NCI-H524 (cell line): ENCODE results near the gene CUEDC2.

Experiments
- DNase-seq, 2 experiments: peaks; one replicate each; lab custom pipeline; 2025; lab: John Stamatoyannopoulos, UW

The CUEDC2 gene

GRCh38 chr10:102409604-102410428 lies 22.6 kb downstream of the CUEDC2 start:
- no peak for DNase-seq

- no peak for DNase-seq
Measured at GRCh38 chr10:102408728-102409603, 23.4 kb downstream of the CUEDC2 start.

- DNase-seq: no peak
Measured at GRCh38 chr10:102408131-102408727, 24.1 kb downstream of the CUEDC2 start.

GRCh38 chr10:102407425-102408130 lies 24.8 kb downstream of the CUEDC2 start:
- no peak for DNase-seq

GRCh38 chr10:102406815-102407214 lies 25.6 kb downstream of the CUEDC2 start:
- DNase-seq: no peak

- no peak for DNase-seq
Measured at GRCh38 chr10:102405632-102406031, 26.7 kb downstream of the CUEDC2 start.

GRCh38 chr10:102405108-102405571 lies 27.2 kb downstream of the CUEDC2 start:
- DNase-seq: no peak

- DNase-seq: no peak
Measured at GRCh38 chr10:102404361-102405107, 27.8 kb downstream of the CUEDC2 start.

- no peak for DNase-seq
Measured at GRCh38 chr10:102403115-102403514, 29.3 kb downstream of the CUEDC2 start.

GRCh38 chr10:102402512-102402896 lies 29.9 kb downstream of the CUEDC2 start:
- DNase-seq: no peak

- no peak for DNase-seq
Measured at GRCh38 chr10:102401735-102402511, 30.5 kb downstream of the CUEDC2 start.

- no peak for DNase-seq
Measured at GRCh38 chr10:102401342-102401654, 31.1 kb downstream of the CUEDC2 start.

GRCh38 chr10:102400598-102401341 lies 31.6 kb downstream of the CUEDC2 start:
- DNase-seq: no peak

- peak in 1 of 2 experiments; percentile 22 for DNase-seq
Measured at GRCh38 chr10:102400076-102400475, 32.3 kb downstream of the CUEDC2 start.

GRCh38 chr10:102399217-102400021 lies 33.0 kb downstream of the CUEDC2 start:
- peak; percentile 27 to 37 for DNase-seq

- DNase-seq: no peak
Measured at GRCh38 chr10:102398172-102399020, 34.0 kb downstream of the CUEDC2 start.

GRCh38 chr10:102397222-102398171 lies 34.9 kb downstream of the CUEDC2 start:
- DNase-seq: no peak
